ENCODE measurements around the gene NKX6-2. TPM values are rescaled to one million over a fixed set of nuclear protein-coding genes. Genes with fewer than 3 reads are reported as not detected.

NKX6-2 gene
- total and polyA plus RNA-seq, 2 experiments from 2014 or later: 0.24 to 9.3 TPM

- TF ChIP-seq REST (IDR thresholded peaks at IDR 0.05; ENCODE audit: unreplicated experiment) (no peak), ETS1 (IDR thresholded peaks at IDR 0.05) (no peak), STAT1 (IDR thresholded peaks at IDR 0.05; ENCODE audit: unreplicated experiment) (no peak)
Measured at GRCh38 chr10:132833421-132834111, 47.6 kb upstream of the NKX6-2 start (continued).

- Histone ChIP-seq H3K9me2 (ENCODE audit: insufficient read depth) (no peaks in the 10 kb centered on the region), H3K79me2 (replicated peaks; ENCODE audit: insufficient read depth) (no peaks in the 10 kb centered on the region), H3K36me3 (ENCODE audit: insufficient read depth) (no peaks in the 10 kb centered on the region), H2AFZ (no peak overlapping the region), H4K20me1 (replicated peaks; ENCODE audit: insufficient read depth) (no peaks in the 10 kb centered on the region), H3K4me3 (no peak overlapping the region), H3K27me3 (ENCODE audit: insufficient read depth) (no peaks in the 10 kb centered on the region), H3K4me2 (no peak overlapping the region), H3K4me1 (ENCODE audit: insufficient read depth) (no peaks in the 10 kb centered on the region), H3K27ac (ENCODE audit: low read depth) (no peak overlapping the region), H3F3A (replicated peaks; ENCODE audit: low read depth) (peaks cover 4% of the 10 kb centered on the region; the same call in 1 of the 2 replicates)
- peaks cover 15% of the 10 kb centered on the region for H3K27me3 Mint-ChIP-seq (ENCODE audit: insufficient read depth, low read depth, poor library complexity)
- H3K4me1 Mint-ChIP-seq: no peaks in the 10 kb centered on the region; the same call in 2 of the 3 replicates
- H3K27ac Mint-ChIP-seq: no peak overlapping the region
- DNase-seq (ENCODE audit: low spot score) (no peak), ATAC-seq (no peak)
- peaks cover 12% of the 10 kb centered on the region for H3K9me3 Mint-ChIP-seq
- H3K36me3 Mint-ChIP-seq (ENCODE audit: low read depth): peaks cover 4% of the 10 kb centered on the region
- no peak overlapping the region for H3K4me3 Mint-ChIP-seq
- TF ChIP-seq ZNF331 (CRISPR knock-in tag; IDR thresholded peaks at IDR 0.05; ENCODE audit: low read depth) (no peak), ETS1 (IDR thresholded peaks at IDR 0.05) (no peak), EZH2phosphoT487 (IDR thresholded peaks at IDR 0.05; ENCODE audit: unreplicated experiment) (no peak), STAT1 (IDR thresholded peaks at IDR 0.05; ENCODE audit: unreplicated experiment) (no peak), REST (IDR thresholded peaks at IDR 0.05; ENCODE audit: unreplicated experiment) (no peak), JUNB (IDR thresholded peaks at IDR 0.05; ENCODE audit: unreplicated experiment) (no peak), POLR2AphosphoS5 (IDR thresholded peaks at IDR 0.05; ENCODE audit: low read depth) (no peak), EZH2 (IDR thresholded peaks at IDR 0.05; ENCODE audit: low read depth, unreplicated experiment) (no peak), ZNF114 (CRISPR knock-in tag; IDR thresholded peaks at IDR 0.05) (no peak), CTCF (conservative IDR thresholded peaks at IDR 0.05; ENCODE audit: low read depth in 2 of 2) (no peak), NANOG (IDR thresholded peaks at IDR 0.05; ENCODE audit: borderline replicate concordance) (no peak), CREB1 (CRISPR knock-in tag; IDR thresholded peaks at IDR 0.05; ENCODE audit: low read depth) (no peak)
Measured at GRCh38 chr10:132832186-132832969, 46.4 kb upstream of the NKX6-2 start.
